Measurements from ENCODE around the gene NDUFB11.
A peak's percentile ranks its signal among the peaks of the same experiment; 100 is the strongest.

The NDUFB11 gene

GRCh38 chrX:47093248-47093647 lies 51.3 kb downstream of the NDUFB11 start:
- peak; percentile 19 for TF ChIP-seq CTCF (IDR thresholded peaks at IDR 0.05; ENCODE audit: insufficient read depth, low read length, missing control alignments)
- POLR2A ChIA-PET = no interaction called here
- H3K4me3 ChIP-seq (ENCODE audit: low read depth, low read length) = no peak overlapping the region
- CTCF ChIA-PET = interaction anchor here (1.1 to 2.9 kb wide), 19 partner anchors 9 to 444 kb away, joined by 3 to 22 read pairs (median 6); partner anchors contain the start of gene RGN
- no peak for DNase-seq (ENCODE audit: low read depth, low spot score)
